H1 (cell line): ENCODE results near the gene ATP6V1G3. TPM values are rescaled to one million over a fixed set of nuclear protein-coding genes. Genes with fewer than 3 reads are reported as not detected.

Experiments used
- CEBPB ChIP-seq: IDR thresholded peaks from 2 replicates; pipeline ENCODE4 v1.6.1; 2012; ENCODE audit warnings: low read depth, low read length
- CTBP2 ChIP-seq: IDR thresholded peaks from 2 replicates; pipeline ENCODE4 v1.7.0; 2011; ENCODE audit warnings: borderline replicate concordance, mild to moderate bottlenecking, moderate library complexity, mixed read lengths, low read length; ENCODE audit not compliant: insufficient read depth, insufficient read length
- TAF7 ChIP-seq: optimal IDR thresholded peaks from 2 replicates; pipeline ENCODE3; 2011; ENCODE audit warnings: low read depth, mild to moderate bottlenecking, inconsistent platforms, low read length, moderate library complexity, borderline replicate concordance
- TCF12 ChIP-seq: IDR thresholded peaks from 2 replicates; pipeline ENCODE4 v1.6.1; 2011; ENCODE audit warnings: low read depth, mild to moderate bottlenecking, low read length
- polyA plus RNA-seq, 7 experiments: library from polyadenylated mRNA; depleted of rRNA in 3 of 7; stranded (reverse) in 5 of 7; unstranded in 2 of 7; fragments of >200 nt in 5 of 7; fragments of 200-250 nt in 2 of 7; gene quantifications; 1 replicate in 5 of 7; 2 replicates in 1 of 7; 4 replicates in 1 of 7; pipeline versions ENCODE4 v1.2.1 to v1.2.3, GENCODE V29; 2011 to 2013; ENCODE audit warnings: missing spikeins in 2 of 7, mixed read lengths in 2 of 7
- total RNA-seq: library from RNA; stranded (reverse); fragmentation: NEBNext Ultra II Directional; extraction: Animal tissue kit (Norgen Biotek cat#: 25700); gene quantifications from 2 replicates; pipeline ENCODE4 v1.2.1, GENCODE V29; 2021

The ATP6V1G3 gene
- total and polyA plus RNA-seq, 2 of the 8 experiments (the other 6 are each of a cell fraction or from before 2014, with no cell fraction given): not detected

DNA sequence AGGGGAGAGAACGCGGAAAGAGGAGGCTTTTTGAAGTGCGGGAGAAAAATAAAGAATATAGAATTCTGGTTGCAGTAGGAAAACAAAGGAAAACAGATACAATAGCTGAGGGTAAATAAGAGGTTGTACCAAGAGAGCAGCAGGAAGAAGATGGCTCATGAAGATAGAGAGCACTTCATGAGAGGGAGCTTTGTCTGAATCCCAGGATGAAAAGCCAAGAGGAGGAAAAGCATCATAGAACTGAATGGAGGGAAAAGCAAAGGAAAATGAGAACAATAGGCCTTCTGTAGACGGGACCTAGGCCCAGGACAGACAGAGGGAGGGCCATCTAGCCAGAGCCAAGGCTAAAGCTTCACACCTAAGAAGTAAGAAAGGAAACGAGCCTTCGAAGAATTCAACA lies 49.5 kb downstream of the ATP6V1G3 start (continued):
- TF ChIP-seq CEBPB (no peak), TAF7 (no peak), CTBP2 (no peak), TCF12 (no peak)
